GM08714 (cell line): ENCODE measurements around the gene TLR6.

ENCODE experiments used
- H3K4me3 ChIP-seq: fragments of 200-500 bp; sonication (Bioruptor generic); 2 replicates; pipeline ENCODE4 v1.5.1; 2014; ENCODE audit warnings: mild to moderate bottlenecking, low read length, inconsistent platforms
- ZNF274 ChIP-seq: IDR thresholded peaks from 2 replicates; pipeline ENCODE4 v1.6.1; 2012; ENCODE audit warnings: mild to moderate bottlenecking, low read depth, low read length

Gene TLR6

GRCh38 chr4:38775326-38775725 is 81.3 kb downstream of the TLR6 start:
- TF ChIP-seq ZNF274 = no peak
- no peak overlapping the region for H3K4me3 ChIP-seq

GRCh38 chr4:38774181-38774955 is 82.2 kb downstream of the TLR6 start:
- no peak for TF ChIP-seq ZNF274
- no peak overlapping the region for H3K4me3 ChIP-seq
